Loucy (cell line): Measurements from ENCODE around the gene ARNT2.

Source experiments
- H2AFZ ChIP-seq: fragments of 200-600 bp; sonication (generic); 2 replicates; pipeline ENCODE4 v1.6.0; 2016; ENCODE audit warnings: antibody characterized with exemption, mild to moderate bottlenecking, low read length, moderate library complexity
- H3F3A ChIP-seq: fragments of 200-600 bp; 2 replicates; pipeline ENCODE4 v1.6.0; 2016; ENCODE audit warnings: antibody characterized with exemption, low read depth, mild to moderate bottlenecking
- H3K27me3 ChIP-seq: fragments of 200-600 bp; sonication (generic); 2 replicates; pipeline ENCODE4 v1.6.1; 2014; ENCODE audit warnings: low read length, mild to moderate bottlenecking; ENCODE audit not compliant: insufficient read depth, poor library complexity, severe bottlenecking
- H3K36me3 ChIP-seq: fragments of 200-600 bp; sonication (generic); 2 replicates; pipeline ENCODE4 v1.6.1; 2016; ENCODE audit warnings: low read length; ENCODE audit not compliant: insufficient read depth
- H3K4me1 ChIP-seq: fragments of 200-600 bp; sonication (generic); 2 replicates; pipeline ENCODE4 v1.5.1; 2014; ENCODE audit warnings: low read length, mild to moderate bottlenecking; ENCODE audit not compliant: insufficient read depth, poor library complexity, severe bottlenecking
- H3K4me2 ChIP-seq: fragments of 200-600 bp; sonication (generic); 2 replicates; pipeline ENCODE4 v1.6.0; 2014; ENCODE audit warnings: antibody characterized with exemption, low read length, low read depth, mild to moderate bottlenecking; ENCODE audit not compliant: poor library complexity, severe bottlenecking
- H3K4me3 ChIP-seq: fragments of 200-600 bp; sonication (generic); 2 replicates; pipeline ENCODE4 v1.5.1; 2014; ENCODE audit warnings: low read length, mild to moderate bottlenecking, mixed read lengths; ENCODE audit not compliant: poor library complexity, severe bottlenecking
- H3K79me2 ChIP-seq: fragments of 200-600 bp; sonication (generic); 2 replicates; pipeline ENCODE4 v1.6.1; 2014; ENCODE audit warnings: low read length; ENCODE audit not compliant: insufficient read depth
- H3K9ac ChIP-seq: fragments of 200-600 bp; sonication (generic); 2 replicates; pipeline ENCODE4 v1.6.0; 2014; ENCODE audit warnings: mild to moderate bottlenecking, low read depth, low read length, moderate library complexity; ENCODE audit not compliant: poor library complexity, severe bottlenecking
- H3K9me2 ChIP-seq: fragments of 200-600 bp; sonication (generic); replicated peaks from 2 replicates; pipeline ENCODE4 v1.6.1; 2016; ENCODE audit warnings: low read depth, low read length, mixed read lengths
- H3K9me3 ChIP-seq: fragments of 200-600 bp; sonication (generic); 2 replicates; pipeline ENCODE4 v1.6.1; 2014; ENCODE audit warnings: mild to moderate bottlenecking, antibody characterized with exemption, low read length, low read depth; ENCODE audit not compliant: insufficient read depth
- H4K20me1 ChIP-seq: fragments of 200-600 bp; sonication (generic); 2 replicates; pipeline ENCODE4 v1.6.0; 2014; ENCODE audit warnings: antibody characterized with exemption, low read length, mild to moderate bottlenecking; ENCODE audit not compliant: insufficient read depth, poor library complexity, severe bottlenecking
- EZH2phosphoT487 ChIP-seq: fragments of 200-600 bp; IDR thresholded peaks from 2 replicates; pipeline ENCODE4 v1.6.1; 2018; ENCODE audit warnings: antibody characterized with exemption, mild to moderate bottlenecking, moderate library complexity, borderline replicate concordance
- TF ChIP-seq, protein P1 (sequence below): fragments of 200-600 bp; sonication (generic); conservative IDR thresholded peaks from 2 replicates; pipeline ENCODE4 v1.5.1; 2014; ENCODE audit warnings: mild to moderate bottlenecking, antibody characterized with exemption, low read length

The ARNT2 gene

GRCh38 chr15:80450811-80451321 is 46.7 kb downstream of the ARNT2 start:
- Histone ChIP-seq H3K4me2 (no peak overlapping the region), H3K4me3 (no peak overlapping the region), H3F3A (no peaks in the 10 kb centered on the region), H4K20me1 (no peaks in the 10 kb centered on the region), H3K79me2 (no peaks in the 10 kb centered on the region), H3K9ac (no peak overlapping the region), H3K9me2 (no peaks in the 10 kb centered on the region), H3K9me3 (no peaks in the 10 kb centered on the region), H3K27me3 (no peaks in the 10 kb centered on the region), H3K4me1 (no peaks in the 10 kb centered on the region), H2AFZ (no peak overlapping the region), H3K36me3 (no peaks in the 10 kb centered on the region)
- TF ChIP-seq, protein P1, sequence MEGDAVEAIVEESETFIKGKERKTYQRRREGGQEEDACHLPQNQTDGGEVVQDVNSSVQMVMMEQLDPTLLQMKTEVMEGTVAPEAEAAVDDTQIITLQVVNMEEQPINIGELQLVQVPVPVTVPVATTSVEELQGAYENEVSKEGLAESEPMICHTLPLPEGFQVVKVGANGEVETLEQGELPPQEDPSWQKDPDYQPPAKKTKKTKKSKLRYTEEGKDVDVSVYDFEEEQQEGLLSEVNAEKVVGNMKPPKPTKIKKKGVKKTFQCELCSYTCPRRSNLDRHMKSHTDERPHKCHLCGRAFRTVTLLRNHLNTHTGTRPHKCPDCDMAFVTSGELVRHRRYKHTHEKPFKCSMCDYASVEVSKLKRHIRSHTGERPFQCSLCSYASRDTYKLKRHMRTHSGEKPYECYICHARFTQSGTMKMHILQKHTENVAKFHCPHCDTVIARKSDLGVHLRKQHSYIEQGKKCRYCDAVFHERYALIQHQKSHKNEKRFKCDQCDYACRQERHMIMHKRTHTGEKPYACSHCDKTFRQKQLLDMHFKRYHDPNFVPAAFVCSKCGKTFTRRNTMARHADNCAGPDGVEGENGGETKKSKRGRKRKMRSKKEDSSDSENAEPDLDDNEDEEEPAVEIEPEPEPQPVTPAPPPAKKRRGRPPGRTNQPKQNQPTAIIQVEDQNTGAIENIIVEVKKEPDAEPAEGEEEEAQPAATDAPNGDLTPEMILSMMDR: no peak
- TF ChIP-seq EZH2phosphoT487: no peak

DNA sequence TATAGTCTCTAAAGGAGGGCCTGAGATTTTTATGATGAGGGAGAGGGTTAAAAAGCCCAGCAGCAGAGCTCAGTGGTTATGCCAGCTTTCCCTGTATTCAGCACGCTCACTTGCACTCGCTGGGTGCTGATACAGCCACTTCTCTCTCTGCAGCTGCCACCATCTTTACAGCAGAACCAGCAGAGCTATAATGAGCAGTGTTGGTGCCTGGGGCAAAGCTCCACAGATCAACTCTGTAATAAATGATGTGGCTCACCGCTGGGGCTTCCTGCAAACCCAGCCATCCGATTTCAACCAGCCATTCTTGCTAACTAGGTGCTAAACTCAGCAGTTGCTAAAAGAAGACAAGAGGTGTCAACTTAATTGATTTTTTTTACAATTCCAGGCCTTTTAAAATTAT is 48.0 kb downstream of the ARNT2 start:
- H3K9ac ChIP-seq: no peak overlapping the region
- H3K79me2 ChIP-seq: no peaks in the 10 kb centered on the region
- H3K36me3 ChIP-seq: no peaks in the 10 kb centered on the region
- H3K9me2 ChIP-seq: no peaks in the 10 kb centered on the region
- H3K27me3 ChIP-seq: no peaks in the 10 kb centered on the region
- no peaks in the 10 kb centered on the region for H3F3A ChIP-seq
- H3K4me2 ChIP-seq: no peak overlapping the region
- H2AFZ ChIP-seq: no peak overlapping the region
- H3K4me1 ChIP-seq: no peaks in the 10 kb centered on the region
- no peaks in the 10 kb centered on the region for H3K9me3 ChIP-seq
- TF ChIP-seq, protein P1: no peak
- no peak overlapping the region for H3K4me3 ChIP-seq
- no peaks in the 10 kb centered on the region for H4K20me1 ChIP-seq

DNA sequence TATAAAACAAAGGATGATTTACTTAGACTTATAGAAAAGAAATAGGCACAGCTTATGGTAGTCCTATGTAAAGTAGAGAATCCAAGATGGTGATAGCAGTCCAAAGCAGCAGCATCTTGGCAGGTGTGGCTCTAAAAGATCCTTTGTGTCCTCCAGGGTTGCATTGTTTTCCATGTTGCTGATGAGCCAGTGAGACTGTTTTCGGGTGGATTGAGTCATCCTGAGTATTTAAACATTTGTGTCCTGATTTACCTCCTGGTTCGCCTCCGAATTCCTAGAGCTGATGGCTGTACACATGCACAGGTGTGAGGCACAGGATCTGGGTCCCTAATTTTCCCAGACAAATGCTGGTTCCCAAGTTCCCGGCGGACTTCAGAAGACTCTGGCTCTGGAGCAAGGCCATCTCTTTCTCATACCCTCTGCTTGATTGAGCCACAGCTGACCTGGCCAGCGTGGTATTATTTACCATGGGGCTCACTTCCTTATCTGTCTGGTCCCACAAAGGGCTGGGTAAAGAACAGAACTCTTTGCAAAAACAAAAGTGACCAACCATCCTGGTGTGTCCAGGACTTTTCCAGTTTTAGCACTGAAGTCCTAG is 51.0 kb downstream of the ARNT2 start:
- no peaks in the 10 kb centered on the region for H3K79me2 ChIP-seq
- H3K36me3 ChIP-seq: no peaks in the 10 kb centered on the region
- H3K9me3 ChIP-seq: no peaks in the 10 kb centered on the region
- H3K4me1 ChIP-seq: no peaks in the 10 kb centered on the region
- H3K4me2 ChIP-seq: peak overlapping the region; percentile 22
- no peaks in the 10 kb centered on the region for H4K20me1 ChIP-seq
- H2AFZ ChIP-seq: peak overlapping the region; percentile 62
- no peaks in the 10 kb centered on the region for H3K27me3 ChIP-seq
- no peaks in the 10 kb centered on the region for H3F3A ChIP-seq
- no peak overlapping the region for H3K4me3 ChIP-seq
- no peaks in the 10 kb centered on the region for H3K9me2 ChIP-seq
- no peak for TF ChIP-seq EZH2phosphoT487
- TF ChIP-seq, protein P1: no peak
- H3K9ac ChIP-seq: no peak overlapping the region
